ENCODE measurements around the gene BCO2.

The BCO2 gene

DNA sequence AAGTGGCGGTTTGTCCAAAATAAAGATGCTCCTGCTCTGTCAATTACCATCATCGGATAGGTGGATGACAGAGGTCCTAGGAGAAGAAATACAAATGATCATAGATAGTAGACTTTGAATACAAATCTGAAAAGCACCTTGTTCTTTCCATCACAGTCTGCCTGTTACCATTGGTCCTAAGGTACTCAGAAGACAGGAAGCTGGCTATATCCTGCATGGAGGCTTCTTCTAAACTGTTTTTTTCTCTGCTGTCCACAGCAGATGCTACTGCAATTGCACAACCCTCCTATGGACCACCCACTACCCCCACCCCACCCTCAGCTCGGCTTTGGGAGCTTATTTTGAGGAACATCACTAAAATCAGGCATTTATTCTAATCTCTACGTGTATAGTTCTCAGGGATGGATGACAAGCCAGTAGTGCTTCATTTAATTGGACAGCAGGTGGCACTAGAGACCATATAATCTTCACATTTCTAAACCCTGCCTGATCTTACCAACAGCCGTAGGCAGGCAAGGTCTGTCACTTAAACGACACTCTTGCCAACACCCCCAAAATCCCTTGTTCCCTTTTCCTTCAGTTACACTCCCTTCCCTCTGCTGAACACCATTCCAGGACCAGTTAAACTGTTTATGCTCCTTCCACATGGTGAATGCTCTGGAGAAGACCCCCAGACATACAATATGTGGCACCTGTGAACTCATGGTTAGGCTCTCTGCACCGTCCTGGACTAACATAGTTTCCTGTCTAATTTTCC is 44.3 kb downstream of the BCO2 start:
- TF ChIP-seq, protein P1, sequence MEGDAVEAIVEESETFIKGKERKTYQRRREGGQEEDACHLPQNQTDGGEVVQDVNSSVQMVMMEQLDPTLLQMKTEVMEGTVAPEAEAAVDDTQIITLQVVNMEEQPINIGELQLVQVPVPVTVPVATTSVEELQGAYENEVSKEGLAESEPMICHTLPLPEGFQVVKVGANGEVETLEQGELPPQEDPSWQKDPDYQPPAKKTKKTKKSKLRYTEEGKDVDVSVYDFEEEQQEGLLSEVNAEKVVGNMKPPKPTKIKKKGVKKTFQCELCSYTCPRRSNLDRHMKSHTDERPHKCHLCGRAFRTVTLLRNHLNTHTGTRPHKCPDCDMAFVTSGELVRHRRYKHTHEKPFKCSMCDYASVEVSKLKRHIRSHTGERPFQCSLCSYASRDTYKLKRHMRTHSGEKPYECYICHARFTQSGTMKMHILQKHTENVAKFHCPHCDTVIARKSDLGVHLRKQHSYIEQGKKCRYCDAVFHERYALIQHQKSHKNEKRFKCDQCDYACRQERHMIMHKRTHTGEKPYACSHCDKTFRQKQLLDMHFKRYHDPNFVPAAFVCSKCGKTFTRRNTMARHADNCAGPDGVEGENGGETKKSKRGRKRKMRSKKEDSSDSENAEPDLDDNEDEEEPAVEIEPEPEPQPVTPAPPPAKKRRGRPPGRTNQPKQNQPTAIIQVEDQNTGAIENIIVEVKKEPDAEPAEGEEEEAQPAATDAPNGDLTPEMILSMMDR (IDR thresholded peaks at IDR 0.05; ENCODE audit: borderline replicate concordance, control extremely low read depth, extremely low read depth, insufficient read depth, missing control alignments) = peak; percentile 60
- in situ Hi-C loops (cut with MboI; ENCODE audit: low sequenced_read_pairs, unreplicated experiment) = loop anchor here (5.0 kb wide), 1 partner anchor 58 kb away; no protein-coding TSS in a partner anchor
- peak; percentile 72 for DNase-seq (ENCODE audit: low spot score)

DNA sequence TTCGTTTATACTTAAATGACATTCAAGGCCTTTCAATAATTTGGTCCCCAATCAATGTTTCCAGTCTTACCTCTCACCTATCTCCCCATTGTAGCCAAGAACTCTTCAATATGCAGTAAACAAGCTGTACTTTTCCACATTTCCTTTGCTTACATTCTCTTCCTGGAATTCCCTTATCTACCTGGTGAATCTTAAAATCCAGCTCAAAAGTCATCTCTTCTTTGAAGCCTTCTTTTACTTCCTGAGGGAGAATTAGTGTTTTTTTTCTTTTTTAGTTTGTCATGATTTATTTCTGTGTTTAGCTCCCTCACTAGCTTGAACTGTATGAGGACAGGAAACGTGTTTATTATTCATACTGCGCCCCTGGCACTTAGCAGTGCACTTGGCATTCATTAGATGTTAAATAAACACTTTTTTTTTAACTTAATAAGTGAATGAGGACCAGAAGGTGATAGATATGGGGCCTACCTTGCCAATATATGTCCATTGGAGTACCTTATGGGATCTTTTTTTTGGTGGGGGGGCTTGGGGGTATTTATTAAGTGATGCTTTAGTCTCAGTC is 46.0 kb downstream of the BCO2 start:
- in situ Hi-C loops (cut with MboI; ENCODE audit: low sequenced_read_pairs, unreplicated experiment) = loop anchor here (5.0 kb wide), 1 partner anchor 56 kb away; no protein-coding TSS in a partner anchor
- DNase-seq (ENCODE audit: low spot score) = no peak
- TF ChIP-seq, protein P1 (IDR thresholded peaks at IDR 0.05; ENCODE audit: borderline replicate concordance, control extremely low read depth, extremely low read depth, insufficient read depth, missing control alignments) = no peak

- no peak for DNase-seq (ENCODE audit: low spot score)
- TF ChIP-seq, protein P1 (IDR thresholded peaks at IDR 0.05; ENCODE audit: borderline replicate concordance, control extremely low read depth, extremely low read depth, insufficient read depth, missing control alignments) = no peak
- in situ Hi-C loops (cut with MboI; ENCODE audit: low sequenced_read_pairs, unreplicated experiment) = loop anchor here (5.0 kb wide), 1 partner anchor 55 kb away; no protein-coding TSS in a partner anchor
Observed at GRCh38 chr11:112222303-112222702, 47.0 kb downstream of the BCO2 start.

DNA sequence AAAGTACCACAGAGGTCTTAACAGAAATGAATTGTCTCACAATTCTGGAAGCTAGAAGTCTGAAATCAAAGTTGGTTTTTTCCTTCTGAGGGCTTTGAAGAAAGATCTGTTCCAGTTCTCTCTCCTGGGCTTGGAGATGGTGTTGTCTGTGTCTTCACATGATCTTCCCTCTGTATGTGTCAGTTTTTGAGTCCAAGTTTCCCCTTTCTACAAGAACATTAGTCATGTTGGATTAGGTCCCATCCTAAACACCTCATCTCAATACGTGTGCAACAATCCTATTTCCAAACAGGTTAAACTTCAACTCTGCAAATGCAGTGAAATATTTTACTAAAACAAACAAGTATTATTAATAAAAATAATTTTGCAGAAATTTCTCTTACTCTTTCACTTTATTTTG is 47.8 kb downstream of the BCO2 start:
- TF ChIP-seq, protein P1 (IDR thresholded peaks at IDR 0.05; ENCODE audit: borderline replicate concordance, control extremely low read depth, extremely low read depth, insufficient read depth, missing control alignments) = no peak
- in situ Hi-C loops (cut with MboI; ENCODE audit: low sequenced_read_pairs, unreplicated experiment) = loop anchor here (5.0 kb wide), 1 partner anchor 54 kb away; no protein-coding TSS in a partner anchor
- DNase-seq (ENCODE audit: low spot score) = no peak

- in situ Hi-C loops (cut with MboI; ENCODE audit: low sequenced_read_pairs, unreplicated experiment) = loop anchor here (5.0 kb wide), 1 partner anchor 53 kb away; no protein-coding TSS in a partner anchor
Observed at GRCh38 chr11:112223754-112224532, 48.6 kb downstream of the BCO2 start.

GRCh38 chr11:112225753-112226061 is 50.4 kb downstream of the BCO2 start:
- in situ Hi-C loops (cut with MboI; ENCODE audit: low sequenced_read_pairs, unreplicated experiment) = no loop called here
- no peak for DNase-seq (ENCODE audit: low spot score)
- TF ChIP-seq, protein P1 (IDR thresholded peaks at IDR 0.05; ENCODE audit: borderline replicate concordance, control extremely low read depth, extremely low read depth, insufficient read depth, missing control alignments) = no peak

More at GRCh38 chr11:112223754-112224532, 48.6 kb downstream of the BCO2 start:
- no peak for DNase-seq (ENCODE audit: low spot score)
- TF ChIP-seq, protein P1 (IDR thresholded peaks at IDR 0.05; ENCODE audit: borderline replicate concordance, control extremely low read depth, extremely low read depth, insufficient read depth, missing control alignments) = no peak

All from GM13976 (cell line).